Activated CD4-positive, alpha-beta memory T cell treated with anti-CD3 and anti-CD28 coated beads for 36 hours (primary cell): ENCODE results near the gene MARS1. TPM values are rescaled to one million over a fixed set of nuclear protein-coding genes. Genes with fewer than 3 reads are reported as not detected.
A peak's percentile ranks its signal among the peaks of the same experiment; 100 is the strongest.
"Not testable (repeated sequence)": the region's sequence is repeated elsewhere in the genome, so short reads cannot be mapped to it uniquely, and the experiment has no call there.

Experiments
- CTCF ChIA-PET: fragments of 350-600 bp; sonication (Branson Sonifier 250); formaldehyde crosslinking; loops from one replicate; lab custom pipeline; 2021; ENCODE audit warnings: antibody characterized with exemption, inconsistent platforms; lab: Charles Lee
- POLR2A ChIA-PET: fragments of 350-600 bp; sonication (Branson Sonifier 250); formaldehyde crosslinking; loops from one replicate; lab custom pipeline; 2021; ENCODE audit warnings: antibody characterized with exemption; lab: Charles Lee
- DNase-seq: peaks from one replicate; pipeline ENCODE4 v3.0.0-alpha.2; 2020
- H3K27ac Mint-ChIP-seq: one replicate; pipeline ENCODE4 v1.8.0; 2021; ENCODE audit warnings: mixed read lengths
- H3K27me3 Mint-ChIP-seq: one replicate; pipeline ENCODE4 v1.8.0; 2021; ENCODE audit warnings: mixed read lengths
- H3K36me3 Mint-ChIP-seq: one replicate; pipeline ENCODE4 v1.8.0; 2021; ENCODE audit warnings: mixed read lengths
- H3K4me1 Mint-ChIP-seq: one replicate; pipeline ENCODE4 v1.8.0; 2021; ENCODE audit warnings: low read depth, mixed read lengths
- H3K4me3 Mint-ChIP-seq: one replicate; pipeline ENCODE4 v1.8.0; 2021; ENCODE audit warnings: mild to moderate bottlenecking, mixed read lengths
- H3K9me3 Mint-ChIP-seq: one replicate; pipeline ENCODE4 v1.8.0; 2021; ENCODE audit warnings: mixed read lengths
- intact Hi-C: fragments of 100-400 bp; cut with micrococcal nuclease; formaldehyde crosslinking; loops from one replicate; pipeline ENCODE4 v1.15.1; 2023
- total RNA-seq, 2 experiments: library from RNA; stranded (reverse); gene quantifications; one replicate each; pipeline ENCODE4 v1.2.3, GENCODE V29; 2021

Gene MARS1
- 100 to 1,000 TPM; 354 to 364 TPM for total RNA-seq

- Mint-ChIP-seq H3K4me1 (peaks cover 40% of the 10 kb centered on the region), H3K4me3 (peak within 1 kb of the TSS; percentile 97), H3K36me3 (peaks cover 43% of the 10 kb centered on the region), H3K27me3 (no peaks in the 10 kb centered on the region), H3K9me3 (no peaks in the 10 kb centered on the region), H3K27ac (peak within 1 kb of the TSS; percentile 94)
- ChIA-PET CTCF (interaction anchor here (0.6 to 3.7 kb wide), 4 partner anchors 8 to 29 kb away, joined by 3 to 14 read pairs (median 9); partner anchors contain the start of gene GLI1), POLR2A (interaction anchor here (0.7 to 3.7 kb wide), 4 partner anchors 8 to 32 kb away, joined by 3 to 14 read pairs (median 10); partner anchors contain the start of genes ARHGAP9 and DDIT3)
- peak; percentile 96 for DNase-seq
- intact Hi-C loops = loop anchor here (1.0 to 2.0 kb wide), 3 partner anchors 8 to 59 kb away; partner anchors contain the start of genes ARHGAP9, DCTN2 and DDIT3
Measured at GRCh38 chr12:57487597-57488401, at the start of gene MARS1. Gene MARS1, plus strand, starts transcription at chr12:57488068. Its CDS starts 23 bp downstream, at chr12:57488091.

- Mint-ChIP-seq H3K36me3 (peaks cover 4% of the 10 kb centered on the region), H3K9me3 (peaks cover 12% of the 10 kb centered on the region), H3K27me3 (peaks cover 6% of the 10 kb centered on the region), H3K27ac (no peak overlapping the region), H3K4me3 (no peak overlapping the region), H3K4me1 (peaks cover 4% of the 10 kb centered on the region)
- ChIA-PET CTCF (interaction anchor here (2.5 kb wide), 1 partner anchor 14 kb away, joined by 10 read pairs; no protein-coding TSS in a partner anchor), POLR2A (no interaction called here)
- DNase-seq = no peak
- intact Hi-C loops = no loop called here
Measured at GRCh38 chr12:57438400-57438799, 49.5 kb upstream of the MARS1 start.

DNA sequence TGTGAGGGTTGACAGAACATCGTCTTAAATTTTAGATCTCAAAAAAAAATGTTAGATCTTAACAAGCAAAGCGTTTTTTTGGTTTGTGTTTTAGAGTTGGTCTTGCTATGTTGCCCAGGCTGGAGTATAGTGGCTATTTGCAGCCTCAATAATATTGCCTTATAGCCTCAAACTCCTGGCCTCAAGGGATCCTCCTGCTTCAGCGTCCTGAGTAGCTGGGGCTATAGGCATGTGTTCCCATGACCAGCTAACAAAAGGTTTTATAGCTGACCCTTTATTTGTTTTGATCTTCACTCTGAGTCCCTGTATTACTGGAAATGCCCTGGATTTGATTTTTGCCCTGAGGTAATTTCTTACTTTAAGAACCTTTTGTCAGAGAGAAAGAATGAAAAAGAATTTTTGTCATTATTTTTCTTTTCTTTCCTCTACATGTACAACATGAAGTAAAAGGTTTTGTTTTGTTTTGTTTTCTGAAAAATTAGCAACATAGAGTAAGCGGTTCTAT lies 48.1 kb upstream of the MARS1 start:
- intact Hi-C loops = no loop called here
- peaks cover 12% of the 10 kb centered on the region for H3K9me3 Mint-ChIP-seq
- no peak overlapping the region for H3K27ac Mint-ChIP-seq
- peaks cover 4% of the 10 kb centered on the region for H3K4me1 Mint-ChIP-seq
- H3K27me3 Mint-ChIP-seq = peaks cover 6% of the 10 kb centered on the region
- H3K36me3 Mint-ChIP-seq = peaks cover 4% of the 10 kb centered on the region
- DNase-seq = no peak
- H3K4me3 Mint-ChIP-seq = no peak overlapping the region
- ChIA-PET POLR2A (no interaction called here), CTCF (interaction anchor here (0.7 to 1.3 kb wide), 4 partner anchors 11 to 227 kb away, joined by 3 to 5 read pairs (median 4); partner anchors contain the start of gene GLI1)

- POLR2A ChIA-PET, H3K4me1 Mint-ChIP-seq, H3K27me3 Mint-ChIP-seq, H3K4me3 Mint-ChIP-seq, H3K27ac Mint-ChIP-seq, H3K36me3 Mint-ChIP-seq, intact Hi-C loops, DNase-seq: not testable (repeated sequence)
- CTCF ChIA-PET = interaction anchor here (0.7 to 2.3 kb wide), 2 partner anchors 11 to 213 kb away, joined by 3 to 8 read pairs; no protein-coding TSS in a partner anchor
- H3K9me3 Mint-ChIP-seq = peaks cover 12% of the 10 kb centered on the region
Measured at GRCh38 chr12:57441393-57441792, 46.5 kb upstream of the MARS1 start.

- no peak overlapping the region for H3K4me3 Mint-ChIP-seq
- H3K36me3 Mint-ChIP-seq = peaks cover 4% of the 10 kb centered on the region
- no peaks in the 10 kb centered on the region for H3K4me1 Mint-ChIP-seq
- no peak overlapping the region for H3K27ac Mint-ChIP-seq
- POLR2A ChIA-PET = no interaction called here
- intact Hi-C loops = no loop called here
- CTCF ChIA-PET = interaction anchor here (0.9 to 2.3 kb wide), 2 partner anchors 11 to 17 kb away, joined by 3 to 8 read pairs; partner anchors contain the start of gene GLI1
- peaks cover 6% of the 10 kb centered on the region for H3K27me3 Mint-ChIP-seq
- DNase-seq = no peak
- peaks cover 12% of the 10 kb centered on the region for H3K9me3 Mint-ChIP-seq
Measured at GRCh38 chr12:57441846-57442427, 45.9 kb upstream of the MARS1 start.

DNA sequence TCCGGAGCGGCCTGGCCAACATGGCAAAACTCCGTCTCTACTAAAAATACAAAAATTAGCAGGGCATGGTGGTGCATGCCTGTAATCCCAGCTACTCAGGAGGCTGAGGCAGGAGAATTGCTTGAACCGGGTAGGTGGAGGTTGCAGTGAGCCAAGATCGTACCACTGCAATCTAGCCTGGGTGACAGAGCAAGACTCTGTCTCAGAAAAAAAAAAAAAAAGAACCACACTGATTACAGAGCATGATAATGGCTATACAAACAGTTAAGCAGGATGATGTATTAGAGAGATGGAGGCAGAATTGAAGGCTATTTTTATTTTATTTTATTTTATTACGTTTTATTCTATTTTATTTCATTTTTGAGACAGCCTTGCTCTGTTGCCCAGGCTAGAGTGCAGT lies 43.5 kb upstream of the MARS1 start:
- H3K36me3 Mint-ChIP-seq, POLR2A ChIA-PET, DNase-seq, H3K4me1 Mint-ChIP-seq, H3K27ac Mint-ChIP-seq, H3K27me3 Mint-ChIP-seq, intact Hi-C loops, H3K4me3 Mint-ChIP-seq: not testable (repeated sequence)
- CTCF ChIA-PET = interaction anchor here (1.5 to 3.0 kb wide), 2 partner anchors 11 to 14 kb away, joined by 3 to 19 read pairs; partner anchors contain the start of gene INHBE
- H3K9me3 Mint-ChIP-seq = peaks cover 12% of the 10 kb centered on the region

GRCh38 chr12:57444744-57445143 lies 43.1 kb upstream of the MARS1 start:
- H3K27ac Mint-ChIP-seq = no peak overlapping the region
- peaks cover 6% of the 10 kb centered on the region for H3K27me3 Mint-ChIP-seq
- no peak overlapping the region for H3K4me3 Mint-ChIP-seq
- no peak for DNase-seq
- intact Hi-C loops = no loop called here
- POLR2A ChIA-PET = no interaction called here
- no peaks in the 10 kb centered on the region for H3K4me1 Mint-ChIP-seq
- peaks cover 12% of the 10 kb centered on the region for H3K9me3 Mint-ChIP-seq
- CTCF ChIA-PET = interaction anchor here (1.5 to 3.0 kb wide), 2 partner anchors 11 to 14 kb away, joined by 3 to 19 read pairs; partner anchors contain the start of gene INHBE
- peaks cover 4% of the 10 kb centered on the region for H3K36me3 Mint-ChIP-seq

DNA sequence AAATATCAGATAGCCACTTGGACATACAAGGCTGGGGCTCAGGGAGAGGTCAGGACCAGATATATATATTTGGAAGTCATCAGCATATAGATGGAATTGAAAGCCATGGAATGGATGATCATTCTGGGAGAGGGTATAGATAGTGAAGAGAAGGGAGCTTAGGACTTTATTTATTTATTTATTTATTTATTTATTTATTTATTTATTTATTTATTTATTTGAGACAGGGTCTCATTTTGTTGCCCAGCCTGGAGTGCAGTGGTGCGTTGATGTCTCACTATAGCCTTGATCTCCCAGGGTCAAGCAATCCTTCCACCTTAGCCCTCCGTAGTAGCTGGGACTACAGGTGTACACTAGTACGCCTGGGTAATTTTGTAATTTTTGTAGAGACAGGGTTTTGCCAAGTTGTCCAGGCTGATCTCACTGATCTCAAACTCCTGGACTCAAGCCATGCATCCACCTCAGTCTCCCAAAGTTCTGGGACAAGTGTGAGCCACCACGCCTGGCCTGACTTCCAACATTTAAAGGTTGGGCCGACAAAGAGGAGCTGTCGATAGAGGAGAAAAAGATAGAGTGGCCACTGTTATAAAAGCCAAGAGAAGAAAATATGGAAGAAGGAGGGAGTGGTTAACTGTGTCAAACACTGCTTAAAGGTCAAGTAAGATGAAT lies 41.4 kb upstream of the MARS1 start:
- peaks cover 2% of the 10 kb centered on the region for H3K27me3 Mint-ChIP-seq
- H3K4me3 Mint-ChIP-seq = no peak overlapping the region
- POLR2A ChIA-PET = no interaction called here

DNA sequence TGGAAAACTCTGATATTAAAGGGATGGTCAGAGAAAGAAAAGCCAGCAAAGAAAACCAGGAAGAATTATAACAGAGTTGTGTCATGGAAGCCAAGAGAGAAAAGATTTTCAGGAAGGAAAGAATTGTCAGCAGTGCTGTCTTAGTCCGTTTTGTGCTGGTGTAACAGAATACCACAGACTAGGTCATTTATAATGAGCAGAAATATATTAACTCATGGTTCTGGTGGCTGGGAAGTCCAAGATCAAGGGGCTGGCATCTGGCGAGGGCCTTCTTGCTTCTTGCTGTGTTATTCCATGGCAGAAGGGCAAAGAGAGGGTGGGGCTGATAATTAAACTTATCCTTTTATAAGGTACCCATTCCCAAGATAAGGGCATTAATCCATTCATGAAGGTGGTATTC lies 39.2 kb upstream of the MARS1 start:
- Mint-ChIP-seq H3K36me3 (no peaks in the 10 kb centered on the region), H3K9me3 (no peaks in the 10 kb centered on the region), H3K4me3 (no peak overlapping the region), H3K4me1 (peaks cover 5% of the 10 kb centered on the region), H3K27me3 (no peaks in the 10 kb centered on the region), H3K27ac (no peak overlapping the region)
- ChIA-PET POLR2A (no interaction called here), CTCF (interaction anchor here (0.6 to 1.3 kb wide), 3 partner anchors 10 to 141 kb away, joined by 3 to 4 read pairs (median 3); no protein-coding TSS in a partner anchor)
- DNase-seq = no peak
- intact Hi-C loops = no loop called here

More for the DNA sequence above, 41.4 kb upstream of the MARS1 start:
- Mint-ChIP-seq H3K9me3 (peaks cover 7% of the 10 kb centered on the region), H3K36me3 (peaks cover 2% of the 10 kb centered on the region), H3K4me1 (no peaks in the 10 kb centered on the region), H3K27ac (no peak overlapping the region)
- CTCF ChIA-PET = interaction anchor here (1.0 to 3.0 kb wide), 2 partner anchors 9 to 13 kb away, joined by 6 to 19 read pairs; partner anchors contain the start of genes GLI1 and INHBE
- no peak for DNase-seq
- intact Hi-C loops = no loop called here

DNA sequence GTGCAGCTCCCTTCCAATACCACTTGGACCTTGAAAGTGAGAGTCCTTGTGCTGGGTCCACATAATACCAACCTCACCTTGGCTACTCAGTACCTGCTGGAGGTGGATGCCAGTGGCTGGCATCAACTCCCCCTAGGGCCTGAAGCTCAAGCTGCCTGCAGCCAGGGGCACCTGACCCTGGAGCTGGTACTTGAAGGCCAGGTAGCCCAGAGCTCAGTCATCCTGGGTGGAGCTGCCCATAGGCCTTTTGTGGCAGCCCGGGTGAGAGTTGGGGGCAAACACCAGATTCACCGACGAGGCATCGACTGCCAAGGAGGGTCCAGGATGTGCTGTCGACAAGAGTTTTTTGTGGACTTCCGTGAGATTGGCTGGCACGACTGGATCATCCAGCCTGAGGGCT lies 38.5 kb upstream of the MARS1 start:
- CTCF ChIA-PET = no interaction called here

GRCh38 chr12:57450057-57450456 lies 37.8 kb upstream of the MARS1 start:
- H3K27ac Mint-ChIP-seq = no peak overlapping the region
- no peak overlapping the region for H3K4me3 Mint-ChIP-seq
- H3K9me3 Mint-ChIP-seq = no peaks in the 10 kb centered on the region
- H3K27me3 Mint-ChIP-seq = no peaks in the 10 kb centered on the region
- ChIA-PET CTCF (interaction anchor here (1.2 to 1.6 kb wide), 2 partner anchors 9 to 10 kb away, joined by 3 to 8 read pairs; partner anchors contain the start of gene GLI1), POLR2A (no interaction called here)
- intact Hi-C loops = no loop called here
- H3K4me1 Mint-ChIP-seq = peaks cover 5% of the 10 kb centered on the region
- DNase-seq = no peak
- no peaks in the 10 kb centered on the region for H3K36me3 Mint-ChIP-seq

More for the DNA sequence above, 38.5 kb upstream of the MARS1 start:
- H3K4me1 Mint-ChIP-seq = peaks cover 5% of the 10 kb centered on the region
- no peaks in the 10 kb centered on the region for H3K36me3 Mint-ChIP-seq
- POLR2A ChIA-PET = no interaction called here
- no peak overlapping the region for H3K27ac Mint-ChIP-seq
- H3K27me3 Mint-ChIP-seq = no peaks in the 10 kb centered on the region
- no peaks in the 10 kb centered on the region for H3K9me3 Mint-ChIP-seq
- no peak overlapping the region for H3K4me3 Mint-ChIP-seq
- intact Hi-C loops = no loop called here
- no peak for DNase-seq
